Ascending aorta (tissue), 2 donors: ENCODE results near the gene SND1. TPM values are rescaled to one million over a fixed set of nuclear protein-coding genes. Genes with fewer than 3 reads are reported as not detected.

Experiments
- DNase-seq, 2 donors: peaks; one replicate each; pipeline ENCODE4 v3.0.0-alpha.2; 2019; ENCODE audit warnings: low spot score in 2 of 2
- H3K27ac ChIP-seq, 2 donors: fragments of 200-600 bp; sonication (generic); one replicate each; pipeline ENCODE4 v1.5.1; 2016 to 2017; ENCODE audit warnings: mild to moderate bottlenecking in 1 of 2
- H3K27me3 ChIP-seq: fragments of 200-600 bp; sonication (generic); one replicate; pipeline ENCODE4 v1.5.1; 2017
- H3K36me3 ChIP-seq, 2 donors: fragments of 200-600 bp; sonication (generic); one replicate each; pipeline ENCODE4 v1.5.1; 2016
- H3K4me1 ChIP-seq, 2 donors: fragments of 200-600 bp; sonication (generic); one replicate each; pipeline ENCODE4 v1.5.1; 2016 to 2017; ENCODE audit warnings: mild to moderate bottlenecking in 1 of 2
- H3K4me3 ChIP-seq, 2 donors: fragments of 200-600 bp; sonication (generic); one replicate each; pipeline ENCODE4 v1.5.1; 2016 to 2017; ENCODE audit warnings: mild to moderate bottlenecking in 1 of 2
- H3K9me3 ChIP-seq, 2 donors: fragments of 200-600 bp; sonication (generic); one replicate each; pipeline ENCODE4 v1.5.1; 2016
- CTCF ChIP-seq, 3 experiments: fragments of 200-600 bp in 2 of 3; fragments of 450-650 bp in 1 of 3; sonication (generic) in 2 of 3; IDR thresholded peaks; one replicate each; pipeline ENCODE4 v1.5.1; 2016 to 2019; ENCODE audit warnings: antibody characterized with exemption in 3 of 3, mild to moderate bottlenecking in 1 of 3, moderate library complexity in 1 of 3
- intact Hi-C: fragments of 100-400 bp; cut with DNase I; formaldehyde crosslinking; loops from one replicate; pipeline ENCODE4 v1.15.1; 2023
- total RNA-seq: library from RNA; depleted of rRNA; stranded (reverse); fragments of >200 nt; gene quantifications from one replicate; pipeline ENCODE4 v1.1.0, GENCODE V29; 2016

The SND1 gene
- total RNA-seq, 1 donor from 2014 or later = 93.8 TPM

GRCh38 chr7:127822822-127823508 is 171.0 kb downstream of the SND1 start:
- TF ChIP-seq CTCF (IDR thresholded peaks at IDR 0.05) = no peak
- H3K36me3 ChIP-seq = no peaks in the 10 kb centered on the region
- H3K4me1 ChIP-seq = no peaks in the 10 kb centered on the region
- intact Hi-C loops = no loop called here
- H3K4me3 ChIP-seq = no peak overlapping the region
- no peak overlapping the region for H3K27ac ChIP-seq
- no peaks in the 10 kb centered on the region for H3K27me3 ChIP-seq
- DNase-seq = no peak
- H3K9me3 ChIP-seq = no peaks in the 10 kb centered on the region

- Histone ChIP-seq H3K9me3 (no peaks in the 10 kb centered on the region), H3K4me3 (no peak overlapping the region), H3K27me3 (no peaks in the 10 kb centered on the region), H3K36me3 (no peaks in the 10 kb centered on the region), H3K4me1 (no peaks in the 10 kb centered on the region), H3K27ac (no peak overlapping the region)
- intact Hi-C loops = no loop called here
- no peak for TF ChIP-seq CTCF (IDR thresholded peaks at IDR 0.05)
- no peak for DNase-seq
These were observed 172.7 kb downstream of the SND1 start for GRCh38 chr7:127824682-127825081.

GRCh38 chr7:127828843-127829500 is 177.0 kb downstream of the SND1 start:
- DNase-seq = no peak
- Histone ChIP-seq H3K4me1 (no peaks in the 10 kb centered on the region), H3K9me3 (no peaks in the 10 kb centered on the region), H3K4me3 (no peak overlapping the region), H3K36me3 (no peaks in the 10 kb centered on the region), H3K27ac (no peak overlapping the region), H3K27me3 (no peaks in the 10 kb centered on the region)
- intact Hi-C loops = no loop called here
- no peak for TF ChIP-seq CTCF (IDR thresholded peaks at IDR 0.05)

- Histone ChIP-seq H3K4me1 (no peaks in the 10 kb centered on the region), H3K36me3 (no peaks in the 10 kb centered on the region), H3K4me3 (no peak overlapping the region), H3K27ac (no peak overlapping the region), H3K9me3 (no peaks in the 10 kb centered on the region), H3K27me3 (no peaks in the 10 kb centered on the region)
- no peak for TF ChIP-seq CTCF (IDR thresholded peaks at IDR 0.05)
- DNase-seq = no peak
- intact Hi-C loops = no loop called here
These were observed 179.6 kb downstream of the SND1 start for GRCh38 chr7:127831318-127832219.

GRCh38 chr7:127832592-127832991 is 180.6 kb downstream of the SND1 start:
- peaks cover 0 to 8% of the 10 kb centered on the region in 2 donors for H3K9me3 ChIP-seq
- no peaks in the 10 kb centered on the region for H3K27me3 ChIP-seq
- intact Hi-C loops = no loop called here
- H3K36me3 ChIP-seq = no peaks in the 10 kb centered on the region
- no peaks in the 10 kb centered on the region for H3K4me1 ChIP-seq
- no peak overlapping the region for H3K27ac ChIP-seq
- TF ChIP-seq CTCF (IDR thresholded peaks at IDR 0.05) = no peak
- DNase-seq = no peak
- H3K4me3 ChIP-seq = no peak overlapping the region
